ELR (cell line): ENCODE measurements around the gene ZSCAN21.

ENCODE experiments used
- DNase-seq: peaks from one replicate; pipeline ENCODE4 v3.0.0-alpha.2; 2015; ENCODE audit warnings: low read depth

Gene ZSCAN21

GRCh38 chr7:100075418-100075817 lies 25.8 kb downstream of the ZSCAN21 start:
- DNase-seq: no peak

- no peak for DNase-seq
These were observed 27.6 kb downstream of the ZSCAN21 start for GRCh38 chr7:100077205-100077604.

- no peak for DNase-seq
These were observed 29.5 kb downstream of the ZSCAN21 start for GRCh38 chr7:100079024-100079560.

DNA sequence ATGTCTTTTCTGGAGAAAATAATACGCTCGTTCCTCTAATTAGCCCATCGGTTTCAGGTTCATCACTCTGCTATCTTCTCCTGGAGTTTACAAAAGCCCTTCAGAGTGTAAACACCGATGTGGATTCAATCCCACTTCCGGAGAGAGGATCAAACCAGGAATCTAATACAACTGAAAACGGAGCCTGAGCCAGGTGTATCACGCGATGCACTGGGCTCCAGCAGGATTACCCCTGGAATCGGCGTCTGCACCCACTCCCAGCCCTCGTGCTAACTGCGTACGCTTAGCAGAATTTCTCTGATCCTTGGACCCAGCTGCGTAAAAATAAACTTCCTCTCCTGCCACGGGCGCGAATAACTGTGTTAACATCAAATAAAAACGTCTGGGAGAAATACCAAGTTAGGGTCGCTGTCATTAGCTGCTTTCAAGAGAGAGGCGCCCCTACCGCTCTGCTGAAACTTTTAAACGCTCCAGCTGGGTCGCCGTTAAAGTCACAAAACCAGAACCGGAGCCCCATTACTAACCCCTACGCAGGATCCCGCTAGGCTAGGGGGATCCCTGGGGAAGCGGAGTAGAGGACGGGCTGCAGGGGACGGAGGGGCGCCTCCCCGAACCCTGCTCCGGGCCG lies 31.4 kb downstream of the ZSCAN21 start:
- DNase-seq: peak; percentile 41

DNA sequence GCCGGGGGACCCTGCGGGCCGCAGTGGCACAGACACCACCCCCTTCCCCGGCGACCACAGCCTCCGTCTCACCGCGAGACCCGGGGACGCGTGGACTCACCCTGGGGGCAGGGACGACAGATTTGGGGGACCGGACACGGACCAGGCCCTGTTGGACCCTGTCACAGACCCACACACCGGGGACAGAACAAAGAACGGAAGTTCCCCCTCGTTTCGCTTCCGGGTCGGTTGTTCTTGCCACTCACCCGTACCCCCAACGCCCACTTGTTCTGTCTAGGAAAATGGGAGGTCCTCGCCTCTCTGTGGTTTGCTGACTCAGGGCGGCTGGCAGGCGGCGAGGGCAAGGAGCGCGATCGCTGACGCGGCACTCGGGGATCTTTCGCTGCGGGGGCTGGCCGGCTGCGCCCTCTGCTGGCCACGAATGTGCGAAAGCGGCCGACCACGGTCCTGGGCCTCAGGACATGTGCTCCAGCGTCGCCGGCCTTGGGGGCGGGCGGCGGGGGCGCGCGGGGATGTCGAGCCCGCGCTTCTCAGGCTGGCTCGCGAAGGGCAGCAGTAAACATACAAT lies 32.0 kb downstream of the ZSCAN21 start, which contains the start of gene ZNF3:
Gene ZNF3, minus strand, starts transcription at position 189 of the 568 bp plus-strand sequence. CDS start 4,366 bp downstream, outside the sequence.
- peak; percentile 99 for DNase-seq

GRCh38 chr7:100082978-100083377 lies 33.4 kb downstream of the ZSCAN21 start:
- DNase-seq: no peak

- no peak for DNase-seq
These were observed 35.9 kb downstream of the ZSCAN21 start for GRCh38 chr7:100085515-100085914.

DNA sequence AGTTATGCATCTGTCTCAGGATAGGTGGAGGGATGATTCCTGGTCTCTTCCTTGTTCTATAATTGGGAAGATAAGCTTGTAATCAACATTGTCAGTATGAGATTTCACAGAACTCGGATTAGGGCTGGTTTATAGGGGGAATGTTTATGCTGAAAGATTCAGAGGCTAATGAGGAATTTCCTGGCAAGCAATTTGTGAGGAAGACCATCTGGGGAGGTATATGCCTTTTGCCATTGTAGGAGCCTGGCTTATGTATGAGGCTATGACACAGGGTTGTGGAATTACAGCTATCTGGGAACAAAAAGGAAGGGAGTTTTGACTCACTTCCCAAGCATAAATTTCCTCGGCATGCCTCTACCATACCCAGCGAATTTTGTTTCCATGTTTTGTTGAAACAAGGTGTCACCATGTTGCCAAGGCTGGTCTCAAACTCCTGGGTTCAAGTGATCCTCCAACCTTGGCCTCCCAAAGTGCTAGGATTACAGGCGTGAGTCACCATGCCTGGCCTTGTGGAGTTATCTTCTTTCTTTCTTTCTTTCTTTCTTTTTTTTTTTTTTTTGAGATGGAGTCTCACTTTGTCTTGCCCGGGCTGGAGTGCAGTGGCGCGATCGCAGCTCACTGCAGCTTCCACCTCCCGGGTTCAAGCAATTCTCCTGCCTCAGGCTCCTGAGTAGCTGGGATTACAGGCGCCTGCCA lies 37.6 kb downstream of the ZSCAN21 start:
- peak; percentile 98 for DNase-seq

DNA sequence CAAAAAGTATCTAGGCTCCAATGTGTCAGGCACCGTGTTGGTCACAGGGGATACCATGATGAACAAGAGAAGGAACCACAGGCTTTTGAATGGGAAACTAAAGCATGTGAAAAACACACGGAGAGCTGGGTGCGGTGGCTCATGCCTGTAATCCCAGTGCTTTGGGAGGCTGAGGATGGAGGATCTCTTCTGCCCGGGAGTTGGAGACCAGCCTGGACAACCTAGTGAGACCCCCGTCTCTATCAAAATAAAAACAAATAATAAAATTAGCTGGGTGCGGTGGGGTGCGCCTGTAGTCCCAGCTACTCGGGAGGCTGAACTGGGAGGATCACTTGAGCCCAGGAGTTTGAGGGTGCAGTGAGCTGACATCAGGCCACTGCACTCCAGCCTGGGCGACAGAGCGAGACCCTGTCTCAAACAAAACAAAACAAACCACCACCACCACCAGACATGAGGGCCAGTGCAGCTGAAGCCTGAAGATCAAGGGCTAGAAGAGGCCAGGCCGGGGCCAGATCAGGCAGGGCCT lies 38.6 kb downstream of the ZSCAN21 start:
- DNase-seq: no peak

DNA sequence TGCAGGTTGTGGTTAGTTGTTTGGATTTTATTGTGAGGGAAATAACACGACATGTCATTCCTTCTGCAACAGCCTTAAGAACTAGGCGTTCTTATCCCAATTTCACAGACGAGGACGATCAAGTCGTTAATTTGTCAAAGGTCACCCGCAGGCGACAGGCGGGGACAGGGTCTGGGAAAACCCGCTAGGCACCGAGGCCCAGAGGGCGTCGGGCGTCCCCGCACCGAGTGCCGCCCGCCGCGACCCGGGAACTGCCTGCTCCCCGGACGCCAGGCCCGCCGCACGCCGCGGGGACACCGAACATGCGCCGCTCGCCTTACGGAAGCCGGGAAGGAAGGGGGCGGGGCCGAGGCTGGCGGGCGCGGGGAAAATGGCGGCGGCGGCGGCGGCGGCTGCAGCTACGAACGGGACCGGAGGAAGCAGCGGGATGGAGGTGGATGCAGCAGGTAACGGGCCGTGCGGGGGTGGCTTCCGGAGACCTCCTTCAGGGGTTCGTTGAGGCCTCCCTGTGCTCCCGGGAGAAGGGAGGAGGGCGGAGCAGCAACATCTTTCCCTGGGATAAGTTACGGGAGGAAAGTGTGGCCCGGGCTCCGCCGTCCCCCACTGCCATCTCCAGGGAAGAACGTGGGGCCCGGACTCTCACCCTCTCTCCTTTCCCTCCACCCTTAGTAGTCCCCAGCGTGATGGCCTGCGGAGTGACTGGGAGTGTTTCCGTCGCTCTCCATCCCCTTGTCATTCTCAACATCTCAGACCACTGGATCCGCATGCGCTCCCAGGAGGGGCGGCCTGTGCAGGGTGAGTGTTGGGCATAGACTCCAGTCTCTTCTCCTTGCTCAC lies 39.3 kb downstream of the ZSCAN21 start, which contains the start of gene COPS6:
Gene COPS6, plus strand, starts transcription at position 349 of the 837 bp plus-strand sequence. Its CDS starts 22 bp downstream, at position 371.
- DNase-seq: peak; percentile 80

GRCh38 chr7:100089458-100090196 lies 40.1 kb downstream of the ZSCAN21 start:
- peak; percentile 63 for DNase-seq

GRCh38 chr7:100090527-100091410 lies 41.2 kb downstream of the ZSCAN21 start:
- peak; percentile 51 for DNase-seq

- peak; percentile 79 for DNase-seq
These were observed 42.0 kb downstream of the ZSCAN21 start for GRCh38 chr7:100091411-100092181.

- DNase-seq: no peak
These were observed 43.5 kb downstream of the ZSCAN21 start for GRCh38 chr7:100093054-100093453.

DNA sequence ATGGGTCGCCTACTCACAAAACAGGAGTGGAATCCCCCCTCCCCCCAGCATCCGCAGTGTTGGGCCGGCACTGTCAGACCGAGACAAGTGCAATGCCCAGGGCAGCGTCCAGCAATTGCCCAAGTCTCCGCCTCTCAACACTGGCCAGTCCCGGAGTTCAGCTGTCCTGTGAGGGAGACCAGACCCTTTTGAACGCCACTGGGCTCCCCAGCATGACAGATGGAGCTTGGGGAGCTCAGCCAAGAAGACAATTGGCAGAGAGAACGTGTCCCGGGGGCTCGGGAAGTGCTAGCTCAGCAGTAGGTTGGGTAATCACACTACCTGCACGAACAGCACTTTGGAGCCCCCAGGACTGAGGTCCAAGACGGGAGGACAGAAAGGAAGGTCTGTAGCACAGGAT lies 43.9 kb downstream of the ZSCAN21 start:
- no peak for DNase-seq

GRCh38 chr7:100093925-100094486 lies 44.4 kb downstream of the ZSCAN21 start:
- DNase-seq: no peak

DNA sequence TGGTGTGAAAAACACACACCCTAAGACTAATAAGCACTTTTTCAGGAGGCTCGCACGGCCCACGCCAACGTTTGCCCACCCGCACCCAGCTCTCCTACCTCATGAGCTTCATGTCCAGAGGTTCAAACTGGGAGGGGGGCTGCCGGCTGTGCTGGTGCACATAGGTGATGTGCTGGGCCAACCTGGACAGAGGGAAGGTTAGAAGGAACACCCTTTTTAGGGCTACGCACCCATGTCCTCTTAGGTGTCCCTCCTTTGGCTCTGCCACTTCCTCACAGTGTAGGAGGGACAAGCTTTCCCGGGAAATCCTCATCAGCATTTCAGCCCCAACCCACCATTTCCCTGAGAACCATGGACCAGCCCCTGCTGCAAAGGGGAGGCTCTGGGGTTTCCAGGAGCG lies 45.7 kb downstream of the ZSCAN21 start:
- no peak for DNase-seq

DNA sequence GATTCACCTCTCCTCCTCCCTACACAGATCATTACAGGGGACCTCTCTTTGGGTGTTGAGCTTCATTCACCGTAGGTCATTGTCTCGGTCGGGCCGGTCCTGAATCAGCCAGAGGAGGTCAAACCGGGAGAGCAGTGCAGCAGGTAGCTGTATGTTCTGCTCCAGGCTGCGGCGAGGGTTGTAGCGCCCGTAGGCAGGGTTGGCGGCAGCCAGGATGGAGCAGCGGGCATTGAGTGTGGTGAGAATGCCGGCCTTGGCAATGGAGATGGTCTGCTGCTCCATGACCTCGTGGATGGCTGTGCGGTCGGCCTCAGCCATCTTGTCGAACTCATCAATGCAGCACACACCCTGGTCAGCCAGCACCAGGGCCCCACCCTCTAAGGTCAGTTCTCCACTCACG lies 46.1 kb downstream of the ZSCAN21 start:
- no peak for DNase-seq

- no peak for DNase-seq
These were observed 49.3 kb downstream of the ZSCAN21 start for GRCh38 chr7:100098913-100099312.
